HepG2 (cell line): ENCODE data around the gene CD24. TPM values are rescaled to one million over a fixed set of nuclear protein-coding genes. Genes with fewer than 3 reads are reported as not detected.

Experiments used
- ARID4A ChIP-seq: sonication (generic); formaldehyde crosslinking; IDR thresholded peaks from 2 replicates; pipeline ENCODE4 v1.5.0; 2020; ENCODE audit warnings: mild to moderate bottlenecking, missing genetic modification reagents, borderline replicate concordance
- CBX2 ChIP-seq, 2 experiments: fragments of 200-600 bp in 1 of 2; sonication (generic); formaldehyde crosslinking in 1 of 2; IDR thresholded peaks; 2 replicates each; pipeline versions ENCODE4 v1.7.0 to v1.8.1; 2018 to 2022; ENCODE audit warnings: low read depth in 2 of 2, low read length in 1 of 2, mild to moderate bottlenecking in 1 of 2, missing genetic modification reagents in 1 of 2
- EHMT2 ChIP-seq: fragments of 200-600 bp; sonication (generic); IDR thresholded peaks from 2 replicates; pipeline ENCODE4 v1.7.0; 2017; ENCODE audit warnings: antibody characterized with exemption, low read depth, low read length, borderline replicate concordance
- HIVEP1 ChIP-seq: sonication (generic); formaldehyde crosslinking; IDR thresholded peaks from 2 replicates; pipeline ENCODE4 v1.4.0; 2020; ENCODE audit warnings: mild to moderate bottlenecking, missing genetic modification reagents
- IRF2 ChIP-seq: IDR thresholded peaks from 2 replicates; pipeline ENCODE4 v1.6.1; 2018; ENCODE audit warnings: missing genetic modification reagents, missing compliant biosample characterization
- MBNL3 ChIP-seq: fragments of 250-450 bp; sonication (Bioruptor Pico); conservative IDR thresholded peaks from 2 replicates; pipeline ENCODE4 v1.8.0; 2022; ENCODE audit warnings: mild to moderate bottlenecking, inconsistent platforms
- MIER2 ChIP-seq: IDR thresholded peaks from 2 replicates; pipeline ENCODE4 v1.6.1; 2016; ENCODE audit warnings: missing biosample characterization, missing genetic modification reagents
- NR2F2 ChIP-seq: IDR thresholded peaks from 2 replicates; pipeline ENCODE4 v1.6.1; 2012; ENCODE audit warnings: low read depth, inconsistent platforms, borderline replicate concordance
- PTBP1 ChIP-seq: fragments of 200-400 bp; formaldehyde crosslinking; IDR thresholded peaks from 2 replicates; pipeline ENCODE4 v1.6.1; 2018; ENCODE audit warnings: low read length, low read depth; ENCODE audit not compliant: poor library complexity, severe bottlenecking
- RXRB ChIP-seq: IDR thresholded peaks from 2 replicates; pipeline ENCODE4 v1.6.1; 2016; ENCODE audit warnings: borderline replicate concordance, missing genetic modification reagents, missing compliant biosample characterization
- SIX4 ChIP-seq: sonication (generic); formaldehyde crosslinking; IDR thresholded peaks from 2 replicates; pipeline ENCODE4 v1.4.0; 2020; ENCODE audit warnings: missing genetic modification reagents
- TBL1XR1 ChIP-seq: fragments of 150-350 bp; IDR thresholded peaks from 2 replicates; pipeline ENCODE4 v1.6.1; 2014; ENCODE audit warnings: borderline replicate concordance, low read length; ENCODE audit not compliant: partially characterized antibody
- ZC3H4 ChIP-seq: sonication (generic); formaldehyde crosslinking; IDR thresholded peaks from 2 replicates; pipeline ENCODE4 v1.4.0; 2020; ENCODE audit warnings: missing genetic modification reagents, borderline replicate concordance
- ZNF234 ChIP-seq: sonication (generic); formaldehyde crosslinking; conservative IDR thresholded peaks from 2 replicates; pipeline ENCODE4 v1.5.1; 2020; ENCODE audit warnings: mild to moderate bottlenecking, missing genetic modification reagents
- ZNF276 ChIP-seq: sonication (generic); formaldehyde crosslinking; IDR thresholded peaks from 2 replicates; pipeline ENCODE4 v1.4.0; 2020; ENCODE audit warnings: mild to moderate bottlenecking, low read depth, missing genetic modification reagents
- ZNF572 ChIP-seq: sonication (generic); formaldehyde crosslinking; IDR thresholded peaks from 2 replicates; pipeline ENCODE4 v1.5.1; 2020; ENCODE audit warnings: mild to moderate bottlenecking, missing genetic modification reagents
- ZNF629 ChIP-seq: sonication (generic); formaldehyde crosslinking; conservative IDR thresholded peaks from 2 replicates; pipeline ENCODE4 v1.5.0; 2020; ENCODE audit warnings: missing genetic modification reagents
- polyA plus RNA-seq, 8 experiments: library from polyadenylated mRNA; depleted of rRNA in 3 of 8; stranded (reverse) in 7 of 8; unstranded in 1 of 8; fragments of >200 nt; fragmentation: Illumina TruSeq in 4 of 8; extraction: Trizol in 4 of 8; gene quantifications; 2 replicates each; pipeline versions ENCODE4 v1.2.1 to v1.2.3, GENCODE V29; 2011 to 2016; ENCODE audit warnings: low read depth in 4 of 8, missing spikeins in 1 of 8, mixed read lengths in 1 of 8; ENCODE audit not compliant: insufficient read depth in 1 of 8
- total RNA-seq, 5 experiments: library from RNA; depleted of rRNA; stranded (reverse); fragments of >200 nt; fragmentation: Illumina TruSeq; extraction: Trizol; gene quantifications; 2 replicates each; pipeline ENCODE4 v1.2.3, GENCODE V29; 2016; ENCODE audit warnings: low read depth in 1 of 5
- TF ChIP-seq, protein P1 (sequence below): sonication (generic); formaldehyde crosslinking; IDR thresholded peaks from 2 replicates; pipeline ENCODE4 v1.5.0; 2020; ENCODE audit warnings: missing genetic modification reagents, mild to moderate bottlenecking, borderline replicate concordance
- TF ChIP-seq, protein P2 (sequence below): sonication (generic); formaldehyde crosslinking; IDR thresholded peaks from 2 replicates; pipeline ENCODE4 v1.5.0; 2020; ENCODE audit warnings: missing genetic modification reagents

CD24 gene
- total and polyA plus RNA-seq, 2 of the 13 experiments (the other 11 are each of a cell fraction or from before 2014, with no cell fraction given), result 11.3 to 30.5 TPM

DNA sequence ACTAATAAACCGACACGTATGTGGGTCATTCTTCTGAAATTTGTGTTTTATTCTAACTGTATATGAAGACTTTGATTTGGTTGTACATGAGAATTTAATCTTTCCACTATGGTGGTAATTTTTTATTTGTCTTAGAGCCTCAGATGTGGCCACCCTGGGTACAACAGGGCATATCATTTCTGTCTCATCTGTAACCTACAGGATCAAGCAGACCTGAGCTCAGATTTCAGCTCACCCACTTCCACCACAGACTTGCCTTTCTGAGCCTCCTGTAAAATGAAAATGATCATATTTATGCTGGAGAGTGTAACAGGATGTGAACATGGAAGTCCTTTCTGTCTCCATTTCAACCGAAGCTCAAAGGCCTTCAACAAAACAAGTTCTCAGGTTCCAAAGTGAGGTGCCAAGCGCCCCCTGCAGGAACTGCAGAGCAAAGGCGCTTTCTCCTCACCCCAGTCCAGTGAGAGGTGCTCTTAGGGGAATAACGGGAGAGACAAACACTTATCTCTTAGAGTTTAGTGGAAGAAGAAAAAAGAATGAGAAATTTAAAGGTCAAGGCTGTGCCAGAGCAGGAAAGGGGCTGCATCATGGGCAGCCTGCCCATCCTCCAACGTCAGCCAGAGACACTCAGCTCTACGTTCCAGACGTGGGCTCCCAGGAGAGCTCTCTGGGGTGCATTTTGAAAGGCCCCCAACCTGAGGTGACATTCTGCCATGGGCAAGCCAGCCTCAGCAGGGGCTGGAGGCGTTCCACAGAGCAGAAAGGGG is 23.0 kb upstream of the CD24 start (continued):
- TF ChIP-seq ZNF276 (CRISPR knock-in tag) (no peak), ZNF629 (CRISPR knock-in tag) (no peak), IRF2 (peak; percentile 59), ZC3H4 (no peak), TBL1XR1 (no peak), MBNL3 (CRISPR knock-in tag) (no peak), HIVEP1 (no peak), CBX2 (IDR thresholded peaks at IDR 0.05; ENCODE audit: low read depth, low read length) (no peak), CBX2 (CRISPR knock-in tag; IDR thresholded peaks at IDR 0.05; ENCODE audit: low read depth) (no peak), MIER2 (CRISPR knock-in tag) (peak; percentile 67; the same call in 1 of the 2 replicates), ZNF234 (CRISPR knock-in tag) (no peak), ZNF572 (peak; percentile 23; the same call in 1 of the 2 replicates), RXRB (CRISPR knock-in tag) (0 out of 2 replicates have a peak, but pooled peaks have one; percentile 12), NR2F2 (no peak), EHMT2 (peak; percentile 34; the same call in 1 of the 2 replicates), PTBP1 (no peak), SIX4 (0 out of 2 replicates have a peak, but pooled peaks have one; percentile 31), ARID4A (CRISPR knock-in tag) (peak; percentile 34; the same call in 1 of the 2 replicates)
- TF ChIP-seq, protein P1, sequence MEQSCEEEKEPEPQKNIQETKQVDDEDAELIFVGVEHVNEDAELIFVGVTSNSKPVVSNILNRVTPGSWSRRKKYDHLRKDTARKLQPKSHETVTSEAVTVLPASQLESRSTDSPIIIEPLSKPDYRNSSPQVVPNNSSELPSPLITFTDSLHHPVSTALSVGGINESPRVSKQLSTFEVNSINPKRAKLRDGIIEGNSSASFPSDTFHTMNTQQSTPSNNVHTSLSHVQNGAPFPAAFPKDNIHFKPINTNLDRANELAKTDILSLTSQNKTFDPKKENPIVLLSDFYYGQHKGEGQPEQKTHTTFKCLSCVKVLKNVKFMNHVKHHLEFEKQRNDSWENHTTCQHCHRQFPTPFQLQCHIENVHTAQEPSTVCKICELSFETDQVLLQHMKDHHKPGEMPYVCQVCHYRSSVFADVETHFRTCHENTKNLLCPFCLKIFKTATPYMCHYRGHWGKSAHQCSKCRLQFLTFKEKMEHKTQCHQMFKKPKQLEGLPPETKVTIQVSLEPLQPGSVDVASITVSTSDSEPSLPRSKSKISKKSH, result 0 out of 2 replicates have a peak, but pooled peaks have one; percentile 50
- TF ChIP-seq, protein P2, sequence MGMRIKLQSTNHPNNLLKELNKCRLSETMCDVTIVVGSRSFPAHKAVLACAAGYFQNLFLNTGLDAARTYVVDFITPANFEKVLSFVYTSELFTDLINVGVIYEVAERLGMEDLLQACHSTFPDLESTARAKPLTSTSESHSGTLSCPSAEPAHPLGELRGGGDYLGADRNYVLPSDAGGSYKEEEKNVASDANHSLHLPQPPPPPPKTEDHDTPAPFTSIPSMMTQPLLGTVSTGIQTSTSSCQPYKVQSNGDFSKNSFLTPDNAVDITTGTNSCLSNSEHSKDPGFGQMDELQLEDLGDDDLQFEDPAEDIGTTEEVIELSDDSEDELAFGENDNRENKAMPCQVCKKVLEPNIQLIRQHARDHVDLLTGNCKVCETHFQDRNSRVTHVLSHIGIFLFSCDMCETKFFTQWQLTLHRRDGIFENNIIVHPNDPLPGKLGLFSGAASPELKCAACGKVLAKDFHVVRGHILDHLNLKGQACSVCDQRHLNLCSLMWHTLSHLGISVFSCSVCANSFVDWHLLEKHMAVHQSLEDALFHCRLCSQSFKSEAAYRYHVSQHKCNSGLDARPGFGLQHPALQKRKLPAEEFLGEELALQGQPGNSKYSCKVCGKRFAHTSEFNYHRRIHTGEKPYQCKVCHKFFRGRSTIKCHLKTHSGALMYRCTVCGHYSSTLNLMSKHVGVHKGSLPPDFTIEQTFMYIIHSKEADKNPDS (CRISPR knock-in tag), result no peak
